Nephron progenitor cell (in vitro differentiated cells): Measurements from ENCODE around the gene C19orf12.

Experiments used
- DNase-seq: peaks from one replicate; pipeline ENCODE4 v3.0.0; 2021
- H3K27ac Mint-ChIP-seq: 2 replicates; pipeline ENCODE4 v1.8.0; 2021; ENCODE audit warnings: mild to moderate bottlenecking, moderate library complexity, mixed read lengths
- H3K27me3 Mint-ChIP-seq: 2 replicates; pipeline ENCODE4 v1.8.0; 2021; ENCODE audit warnings: mild to moderate bottlenecking, low read depth, mixed read lengths; ENCODE audit not compliant: poor library complexity
- H3K36me3 Mint-ChIP-seq: 2 replicates; pipeline ENCODE4 v1.8.0; 2021; ENCODE audit warnings: low read depth, mixed read lengths
- H3K4me1 Mint-ChIP-seq: 2 replicates; pipeline ENCODE4 v1.8.0; 2021; ENCODE audit warnings: mixed read lengths
- H3K4me3 Mint-ChIP-seq: 2 replicates; pipeline ENCODE4 v1.8.0; 2021; ENCODE audit warnings: mild to moderate bottlenecking, moderate library complexity, mixed read lengths
- H3K9me3 Mint-ChIP-seq: 2 replicates; pipeline ENCODE4 v1.8.0; 2021; ENCODE audit warnings: mild to moderate bottlenecking, moderate library complexity, mixed read lengths
- TF ChIP-seq, protein P1 (sequence below): fragments of 200-600 bp; sonication (generic); IDR thresholded peaks from 2 replicates; pipeline ENCODE4 v1.5.0; 2021; ENCODE audit warnings: antibody characterized with exemption

The C19orf12 gene

GRCh38 chr19:29702963-29703320, 12.1 kb downstream of the C19orf12 start:
- peaks cover 10% of the 10 kb centered on the region for H3K4me1 Mint-ChIP-seq
- no peak overlapping the region for H3K27ac Mint-ChIP-seq
- TF ChIP-seq, protein P1, sequence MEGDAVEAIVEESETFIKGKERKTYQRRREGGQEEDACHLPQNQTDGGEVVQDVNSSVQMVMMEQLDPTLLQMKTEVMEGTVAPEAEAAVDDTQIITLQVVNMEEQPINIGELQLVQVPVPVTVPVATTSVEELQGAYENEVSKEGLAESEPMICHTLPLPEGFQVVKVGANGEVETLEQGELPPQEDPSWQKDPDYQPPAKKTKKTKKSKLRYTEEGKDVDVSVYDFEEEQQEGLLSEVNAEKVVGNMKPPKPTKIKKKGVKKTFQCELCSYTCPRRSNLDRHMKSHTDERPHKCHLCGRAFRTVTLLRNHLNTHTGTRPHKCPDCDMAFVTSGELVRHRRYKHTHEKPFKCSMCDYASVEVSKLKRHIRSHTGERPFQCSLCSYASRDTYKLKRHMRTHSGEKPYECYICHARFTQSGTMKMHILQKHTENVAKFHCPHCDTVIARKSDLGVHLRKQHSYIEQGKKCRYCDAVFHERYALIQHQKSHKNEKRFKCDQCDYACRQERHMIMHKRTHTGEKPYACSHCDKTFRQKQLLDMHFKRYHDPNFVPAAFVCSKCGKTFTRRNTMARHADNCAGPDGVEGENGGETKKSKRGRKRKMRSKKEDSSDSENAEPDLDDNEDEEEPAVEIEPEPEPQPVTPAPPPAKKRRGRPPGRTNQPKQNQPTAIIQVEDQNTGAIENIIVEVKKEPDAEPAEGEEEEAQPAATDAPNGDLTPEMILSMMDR = no peak
- H3K4me3 Mint-ChIP-seq = no peak overlapping the region
- peaks cover 2% of the 10 kb centered on the region for H3K27me3 Mint-ChIP-seq
- H3K36me3 Mint-ChIP-seq = peaks cover 12% of the 10 kb centered on the region
- DNase-seq = no peak
- H3K9me3 Mint-ChIP-seq = no peaks in the 10 kb centered on the region

DNA sequence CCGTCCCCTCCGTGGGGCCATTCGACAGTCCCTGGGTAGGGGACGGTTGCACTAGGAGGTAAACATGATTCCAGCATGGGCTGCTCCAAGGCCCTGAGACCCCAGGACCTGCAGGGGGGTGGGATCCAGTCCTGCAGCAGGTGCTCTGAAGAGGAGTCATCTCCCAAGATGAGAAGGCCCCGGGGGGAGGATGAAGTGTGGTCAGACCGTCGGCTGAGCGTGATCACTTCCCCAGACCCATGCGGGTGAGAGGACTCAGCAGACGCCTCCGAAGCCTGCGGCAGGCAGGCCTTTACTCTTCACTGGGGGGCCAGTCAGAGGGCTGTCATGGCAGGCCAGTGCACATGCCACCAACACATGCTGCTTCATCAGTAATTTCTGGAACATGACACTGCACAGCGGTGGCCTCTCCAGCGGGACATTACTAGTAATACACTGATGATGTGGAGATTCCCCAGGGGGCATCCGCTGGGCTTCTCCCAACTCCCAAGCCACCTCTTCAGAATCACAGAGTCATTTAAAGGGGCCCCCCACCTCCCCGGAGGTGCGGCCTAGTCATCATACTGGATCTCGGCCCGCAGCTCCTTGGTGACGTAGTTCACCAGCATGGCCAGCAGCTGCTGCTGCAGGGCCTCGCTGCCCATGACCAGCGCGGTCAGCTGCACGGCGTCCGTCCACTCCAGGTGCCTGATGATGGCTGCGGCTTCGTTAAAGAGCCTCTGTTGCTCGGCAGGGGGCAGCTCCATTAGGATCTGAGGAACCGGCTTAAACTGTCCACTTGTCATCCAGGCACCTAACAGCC, 12.7 kb downstream of the C19orf12 start:
- H3K27ac Mint-ChIP-seq = no peak overlapping the region
- no peak for DNase-seq
- TF ChIP-seq, protein P1 = no peak
- H3K4me3 Mint-ChIP-seq = no peak overlapping the region
- H3K27me3 Mint-ChIP-seq = peaks cover 2% of the 10 kb centered on the region
- H3K9me3 Mint-ChIP-seq = no peaks in the 10 kb centered on the region
- peaks cover 12% of the 10 kb centered on the region for H3K36me3 Mint-ChIP-seq
- H3K4me1 Mint-ChIP-seq = peaks cover 10% of the 10 kb centered on the region

GRCh38 chr19:29700498-29700897, 14.6 kb downstream of the C19orf12 start:
- TF ChIP-seq, protein P1 = no peak
- Mint-ChIP-seq H3K27ac (peak overlapping the region; percentile 41), H3K4me1 (peaks cover 18% of the 10 kb centered on the region), H3K4me3 (no peak overlapping the region), H3K27me3 (peaks cover 2% of the 10 kb centered on the region), H3K9me3 (no peaks in the 10 kb centered on the region), H3K36me3 (peaks cover 12% of the 10 kb centered on the region)
- no peak for DNase-seq

DNA sequence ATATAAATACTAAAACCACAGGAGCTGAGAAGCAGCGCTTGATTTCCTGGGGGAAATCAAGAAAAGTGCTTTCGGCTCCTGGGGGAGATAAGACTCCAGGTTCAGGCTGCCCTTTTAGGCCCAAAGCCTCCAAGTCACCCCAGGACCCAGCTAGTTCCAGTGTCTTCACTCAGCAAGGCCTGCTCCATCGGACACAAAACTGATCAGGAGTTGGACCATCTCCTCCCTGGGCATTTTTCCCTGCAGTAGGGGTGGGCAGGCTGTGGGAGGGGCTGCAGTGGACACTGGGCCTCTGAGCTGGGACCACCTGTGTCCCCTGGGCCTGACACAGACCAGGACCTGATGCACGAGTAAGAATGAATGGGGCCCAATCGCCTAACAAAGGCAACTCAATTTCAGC, 15.2 kb downstream of the C19orf12 start:
- H3K27ac Mint-ChIP-seq = no peak overlapping the region
- peaks cover 2% of the 10 kb centered on the region for H3K27me3 Mint-ChIP-seq
- H3K36me3 Mint-ChIP-seq = peaks cover 8% of the 10 kb centered on the region

DNA sequence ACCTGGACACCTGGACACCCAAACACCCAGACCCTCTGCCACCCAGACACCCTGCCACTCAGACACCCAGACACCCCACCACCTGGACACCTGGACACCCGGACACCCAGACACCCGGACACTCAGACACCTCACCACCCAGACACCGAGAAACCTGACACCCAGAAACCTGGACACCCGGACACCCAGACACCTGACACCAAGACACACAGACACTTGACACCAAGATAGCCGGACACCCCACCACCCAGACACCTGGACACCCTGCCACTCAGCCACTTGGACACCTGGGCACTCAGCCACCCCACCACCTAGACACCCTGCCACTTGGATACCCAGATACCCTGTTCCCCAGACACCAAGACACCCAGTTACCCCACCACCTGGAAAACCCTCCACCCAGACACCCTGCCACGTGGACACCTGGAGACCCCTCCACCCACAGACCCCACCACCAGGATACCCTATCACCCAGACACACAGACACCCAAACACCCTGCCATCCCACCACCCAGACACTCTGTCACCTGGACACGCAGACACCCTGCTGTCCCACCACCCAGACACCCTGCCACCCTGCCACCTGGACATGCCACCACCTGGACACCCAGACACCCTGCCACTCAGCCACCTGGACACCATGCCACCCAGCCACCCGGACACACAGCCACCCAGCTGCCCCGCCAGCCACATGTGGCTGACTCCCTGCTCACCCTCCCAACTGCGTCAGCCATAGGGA, 17.4 kb downstream of the C19orf12 start:
- H3K9me3 Mint-ChIP-seq = no peaks in the 10 kb centered on the region
- peaks cover 4% of the 10 kb centered on the region for H3K36me3 Mint-ChIP-seq
- no peak for DNase-seq
- peaks cover 2% of the 10 kb centered on the region for H3K27me3 Mint-ChIP-seq
- H3K27ac Mint-ChIP-seq = peak overlapping the region; percentile 69
- TF ChIP-seq, protein P1 = no peak
- H3K4me1 Mint-ChIP-seq = peaks cover 40% of the 10 kb centered on the region
- no peak overlapping the region for H3K4me3 Mint-ChIP-seq

More for the DNA sequence above, 15.2 kb downstream of the C19orf12 start:
- Mint-ChIP-seq H3K4me1 (peaks cover 24% of the 10 kb centered on the region), H3K9me3 (no peaks in the 10 kb centered on the region), H3K4me3 (no peak overlapping the region)
- TF ChIP-seq, protein P1 = no peak
- DNase-seq = no peak
